Erythroblast (primary cell): ENCODE measurements around the gene SLC38A3.

Source experiments
- GATA1 ChIP-seq: IDR thresholded peaks from 2 replicates; pipeline ENCODE4 v1.6.1; 2011; ENCODE audit warnings: low read depth, mild to moderate bottlenecking, control low read depth, low read length, moderate library complexity
- POLR2A ChIP-seq: IDR thresholded peaks from 2 replicates; pipeline ENCODE4 v1.6.1; 2011; ENCODE audit warnings: mild to moderate bottlenecking, low read length

DNA sequence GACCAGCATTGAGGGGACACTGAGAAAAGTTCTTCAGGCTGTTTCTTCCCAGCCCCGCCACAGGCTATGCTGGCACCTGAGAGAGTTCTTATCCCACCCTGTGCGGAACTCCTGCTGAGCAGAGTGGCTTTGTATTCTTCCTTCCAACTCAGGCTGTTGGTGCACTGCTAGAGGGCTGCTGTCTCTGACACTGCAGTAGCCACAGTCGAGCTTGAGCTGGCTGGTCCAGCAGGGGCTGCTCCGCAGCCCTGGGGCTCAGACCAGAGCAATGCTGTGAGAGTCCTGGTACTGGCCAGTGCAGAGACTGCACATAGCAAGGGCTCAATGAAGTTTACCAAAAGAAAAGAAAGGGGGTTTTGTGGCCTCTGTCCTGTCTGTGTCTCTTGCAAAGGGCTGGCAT lies 34.6 kb downstream of the SLC38A3 start:
- no peak for TF ChIP-seq POLR2A
- no peak for TF ChIP-seq GATA1
